DOHH2 (cell line): Measurements from ENCODE around the gene ZNF98.

Source experiments
- H3F3A ChIP-seq: fragments of 200-600 bp; sonication (generic), shearing (Covaris generic); 2 replicates; pipeline ENCODE4 v1.6.0; 2016; ENCODE audit warnings: antibody characterized with exemption, mild to moderate bottlenecking; ENCODE audit not compliant: control insufficient read depth, insufficient read depth
- H3K27ac ChIP-seq: fragments of 200-600 bp; sonication (generic); 2 replicates; pipeline ENCODE4 v1.5.1; 2014; ENCODE audit warnings: low read depth, mild to moderate bottlenecking, low read length, moderate library complexity
- H3K27me3 ChIP-seq: fragments of 200-600 bp; sonication (generic); 2 replicates; pipeline ENCODE4 v1.6.1; 2014; ENCODE audit warnings: mild to moderate bottlenecking, low read length, mixed read lengths; ENCODE audit not compliant: control insufficient read depth
- H3K36me3 ChIP-seq: fragments of 200-600 bp; sonication (generic); 2 replicates; pipeline ENCODE4 v1.6.1; 2014; ENCODE audit warnings: mild to moderate bottlenecking, low read length, moderate library complexity, mixed read lengths; ENCODE audit not compliant: control insufficient read depth
- H3K4me1 ChIP-seq: fragments of 200-600 bp; sonication (generic); 2 replicates; pipeline ENCODE4 v1.6.1; 2014; ENCODE audit warnings: mild to moderate bottlenecking, low read length, mixed read lengths; ENCODE audit not compliant: control insufficient read depth
- H3K4me2 ChIP-seq: fragments of 200-600 bp; sonication (generic); 2 replicates; pipeline ENCODE4 v1.6.0; 2014; ENCODE audit warnings: mild to moderate bottlenecking, low read length, moderate library complexity
- H3K4me3 ChIP-seq: fragments of 200-600 bp; sonication (generic); 2 replicates; pipeline ENCODE4 v1.5.1; 2014; ENCODE audit warnings: mild to moderate bottlenecking, low read length, mixed read lengths
- H3K79me2 ChIP-seq: fragments of 200-600 bp; sonication (generic); 2 replicates; pipeline ENCODE4 v1.6.1; 2014; ENCODE audit warnings: mild to moderate bottlenecking, low read length, mixed read lengths; ENCODE audit not compliant: control insufficient read depth
- H3K9me2 ChIP-seq: fragments of 200-600 bp; sonication (generic); replicated peaks from 2 replicates; pipeline ENCODE4 v1.6.1; 2014; ENCODE audit warnings: mild to moderate bottlenecking, low read length, mixed read lengths; ENCODE audit not compliant: control insufficient read depth
- H3K9me3 ChIP-seq: fragments of 200-600 bp; sonication (generic); 2 replicates; pipeline ENCODE4 v1.6.1; 2014; ENCODE audit warnings: antibody characterized with exemption, low read length, mixed read lengths; ENCODE audit not compliant: control insufficient read depth, insufficient read depth
- H4K20me1 ChIP-seq: fragments of 200-600 bp; sonication (generic); 2 replicates; pipeline ENCODE4 v1.6.0; 2014; ENCODE audit warnings: low read depth, mild to moderate bottlenecking, antibody characterized with exemption, low read length, moderate library complexity; ENCODE audit not compliant: control insufficient read depth, insufficient read depth
- EZH2phosphoT487 ChIP-seq: fragments of 200-600 bp; sonication (generic); IDR thresholded peaks from 2 replicates; pipeline ENCODE4 v1.6.1; 2017; ENCODE audit warnings: borderline replicate concordance, mild to moderate bottlenecking, antibody characterized with exemption, low read length, moderate library complexity, mixed read lengths
- TF ChIP-seq, protein P1 (sequence below): fragments of 200-600 bp; sonication (generic); IDR thresholded peaks from one replicate; pipeline ENCODE4 v1.5.1; 2014; ENCODE audit warnings: antibody characterized with exemption, mild to moderate bottlenecking, low read depth, low read length; ENCODE audit not compliant: poor library complexity, severe bottlenecking

The ZNF98 gene

DNA sequence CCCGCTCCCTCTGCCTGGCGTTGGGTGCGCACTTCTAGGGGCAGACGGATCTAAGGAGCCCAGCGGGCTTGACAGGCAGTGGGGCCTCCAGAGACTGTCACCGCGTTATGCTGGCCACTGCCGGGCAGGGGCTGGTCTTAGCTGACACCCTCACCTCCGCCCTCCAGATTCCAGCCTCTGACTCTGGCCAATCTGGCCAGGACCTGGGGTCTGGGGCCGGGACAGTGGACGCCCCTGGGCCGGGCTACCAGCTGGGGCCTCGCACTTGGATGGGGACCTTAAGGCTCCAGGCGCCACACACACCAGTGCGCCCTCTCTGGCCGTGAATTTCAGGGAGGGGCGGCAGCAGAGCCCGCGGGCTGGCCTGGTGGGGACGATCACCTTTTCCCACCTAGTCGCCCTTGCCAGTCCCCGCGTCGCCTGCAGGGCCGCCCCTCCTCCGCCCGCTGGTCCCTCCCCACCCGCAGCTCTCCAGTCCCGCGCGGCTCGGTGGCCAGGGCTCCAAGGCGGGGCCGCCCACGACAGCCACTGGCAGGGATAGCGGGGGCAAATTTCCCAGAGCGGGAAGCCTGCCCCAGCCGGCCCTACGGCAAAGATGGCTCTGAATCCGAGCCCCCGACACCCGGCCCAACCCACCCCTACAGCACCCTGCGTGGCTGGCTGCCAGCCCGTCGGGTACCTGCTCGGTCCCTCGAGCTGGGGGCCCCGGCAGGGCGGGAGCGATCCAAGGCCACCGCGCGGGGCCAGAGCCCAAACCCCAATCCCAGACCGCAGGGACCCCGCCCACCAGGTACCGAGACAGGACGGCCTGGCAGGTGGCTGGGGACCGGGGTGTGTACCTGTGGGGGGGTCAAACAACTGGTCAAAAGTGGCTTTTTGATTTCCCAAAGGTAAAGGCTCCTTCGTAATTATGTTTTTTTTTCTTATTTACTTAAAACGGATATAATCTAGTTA lies 6.1 kb upstream of the ZNF98 start:
- no peaks in the 10 kb centered on the region for H3K4me1 ChIP-seq
- H3F3A ChIP-seq, result no peaks in the 10 kb centered on the region
- H3K9me2 ChIP-seq, result no peaks in the 10 kb centered on the region
- no peaks in the 10 kb centered on the region for H3K36me3 ChIP-seq
- H3K9me3 ChIP-seq, result peaks cover 5% of the 10 kb centered on the region; the same call in 1 of the 2 replicates
- H3K27me3 ChIP-seq, result no peaks in the 10 kb centered on the region
- no peak overlapping the region for H3K27ac ChIP-seq
- H4K20me1 ChIP-seq, result no peaks in the 10 kb centered on the region
- no peak overlapping the region for H3K4me2 ChIP-seq
- no peaks in the 10 kb centered on the region for H3K79me2 ChIP-seq
- no peak overlapping the region for H3K4me3 ChIP-seq
- TF ChIP-seq, protein P1, sequence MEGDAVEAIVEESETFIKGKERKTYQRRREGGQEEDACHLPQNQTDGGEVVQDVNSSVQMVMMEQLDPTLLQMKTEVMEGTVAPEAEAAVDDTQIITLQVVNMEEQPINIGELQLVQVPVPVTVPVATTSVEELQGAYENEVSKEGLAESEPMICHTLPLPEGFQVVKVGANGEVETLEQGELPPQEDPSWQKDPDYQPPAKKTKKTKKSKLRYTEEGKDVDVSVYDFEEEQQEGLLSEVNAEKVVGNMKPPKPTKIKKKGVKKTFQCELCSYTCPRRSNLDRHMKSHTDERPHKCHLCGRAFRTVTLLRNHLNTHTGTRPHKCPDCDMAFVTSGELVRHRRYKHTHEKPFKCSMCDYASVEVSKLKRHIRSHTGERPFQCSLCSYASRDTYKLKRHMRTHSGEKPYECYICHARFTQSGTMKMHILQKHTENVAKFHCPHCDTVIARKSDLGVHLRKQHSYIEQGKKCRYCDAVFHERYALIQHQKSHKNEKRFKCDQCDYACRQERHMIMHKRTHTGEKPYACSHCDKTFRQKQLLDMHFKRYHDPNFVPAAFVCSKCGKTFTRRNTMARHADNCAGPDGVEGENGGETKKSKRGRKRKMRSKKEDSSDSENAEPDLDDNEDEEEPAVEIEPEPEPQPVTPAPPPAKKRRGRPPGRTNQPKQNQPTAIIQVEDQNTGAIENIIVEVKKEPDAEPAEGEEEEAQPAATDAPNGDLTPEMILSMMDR, result no peak
- TF ChIP-seq EZH2phosphoT487, result no peak

DNA sequence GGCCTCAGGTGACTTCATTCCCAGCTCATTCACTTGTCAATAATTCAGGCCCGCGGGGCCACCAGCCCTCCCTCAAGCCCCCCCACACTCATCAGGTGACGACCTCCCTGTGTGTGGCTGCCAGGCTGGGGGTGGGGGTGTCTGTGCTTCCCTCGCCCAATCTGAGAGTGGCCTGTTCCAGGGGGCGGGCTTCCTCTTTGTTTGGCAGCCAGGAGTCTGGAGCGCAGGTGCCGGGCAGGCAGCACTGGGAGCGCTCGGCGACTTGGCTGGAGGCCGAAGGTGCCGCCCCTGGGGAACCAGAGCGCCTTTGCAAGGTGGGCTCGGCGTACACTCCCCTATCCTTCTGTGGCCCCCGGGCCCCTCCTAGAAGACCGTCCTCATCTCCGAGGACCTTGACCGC lies 5.4 kb upstream of the ZNF98 start:
- Histone ChIP-seq H3K9me3 (peaks cover 5% of the 10 kb centered on the region; the same call in 1 of the 2 replicates), H3K27me3 (no peaks in the 10 kb centered on the region), H3K36me3 (no peaks in the 10 kb centered on the region), H3K9me2 (no peaks in the 10 kb centered on the region), H3K4me2 (no peak overlapping the region), H3K79me2 (no peaks in the 10 kb centered on the region), H3F3A (no peaks in the 10 kb centered on the region), H3K4me1 (no peaks in the 10 kb centered on the region), H4K20me1 (no peaks in the 10 kb centered on the region), H3K4me3 (no peak overlapping the region), H3K27ac (no peak overlapping the region)
- TF ChIP-seq, protein P1, result no peak
- no peak for TF ChIP-seq EZH2phosphoT487

DNA sequence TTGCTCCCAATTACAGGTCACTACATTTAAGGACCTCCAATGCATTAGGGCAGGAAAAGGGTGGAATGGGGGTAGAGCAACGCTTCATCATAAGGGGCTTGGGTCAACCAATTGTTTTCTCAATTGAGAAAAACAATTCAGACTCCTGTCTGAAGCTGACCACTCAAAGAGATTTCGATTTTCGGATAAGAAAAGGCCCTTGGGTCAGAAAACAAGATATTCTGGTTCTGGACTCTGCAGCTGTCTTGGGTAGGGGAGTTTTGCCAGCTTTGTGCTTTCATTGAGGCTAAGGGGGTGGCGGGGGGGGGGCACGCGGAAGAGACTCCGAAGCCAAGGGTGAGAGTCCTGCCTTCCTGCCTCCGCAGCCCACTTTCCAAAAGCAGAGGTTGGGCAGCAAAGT lies 4.8 kb upstream of the ZNF98 start:
- Histone ChIP-seq H3K36me3 (no peaks in the 10 kb centered on the region), H3K9me3 (peaks cover 5% of the 10 kb centered on the region; the same call in 1 of the 2 replicates), H3F3A (no peaks in the 10 kb centered on the region), H4K20me1 (no peaks in the 10 kb centered on the region), H3K4me3 (no peak overlapping the region), H3K27ac (no peak overlapping the region), H3K79me2 (no peaks in the 10 kb centered on the region), H3K4me1 (no peaks in the 10 kb centered on the region), H3K4me2 (no peak overlapping the region), H3K9me2 (no peaks in the 10 kb centered on the region), H3K27me3 (no peaks in the 10 kb centered on the region)
- TF ChIP-seq, protein P1, result no peak
- no peak for TF ChIP-seq EZH2phosphoT487
